Measurements from ENCODE around the gene CD226.
"Not testable (repeated sequence)": the region's sequence is repeated elsewhere in the genome, so short reads cannot be mapped to it uniquely, and the experiment has no call there.

Gene CD226

GRCh38 chr18:69876490-69876889 lies 71.2 kb downstream of the CD226 start:
- DNase-seq (ENCODE audit: extremely low read depth in 1 of 2, low read depth in 1 of 2): no peak

DNA sequence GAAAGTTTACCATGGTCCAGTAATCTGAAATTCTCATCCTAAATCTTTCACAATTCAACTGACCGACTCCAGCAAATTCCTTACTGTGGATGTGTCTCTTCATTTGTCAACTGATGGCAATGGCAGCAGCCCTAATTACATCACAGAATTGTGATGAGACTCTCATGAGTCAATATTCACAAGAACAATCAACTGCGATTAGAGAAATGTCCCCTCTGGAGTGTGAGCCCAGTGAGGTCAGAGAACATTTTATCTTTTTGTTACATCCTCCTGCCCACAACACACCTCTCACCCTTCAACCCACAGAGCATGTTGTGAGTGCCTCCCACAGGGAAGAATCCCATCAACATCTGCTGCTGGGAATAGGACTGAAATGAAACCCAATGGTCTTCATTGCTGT lies 73.6 kb downstream of the CD226 start:
- DNase-seq (ENCODE audit: extremely low read depth in 1 of 2, low read depth in 1 of 2): no peak

DNA sequence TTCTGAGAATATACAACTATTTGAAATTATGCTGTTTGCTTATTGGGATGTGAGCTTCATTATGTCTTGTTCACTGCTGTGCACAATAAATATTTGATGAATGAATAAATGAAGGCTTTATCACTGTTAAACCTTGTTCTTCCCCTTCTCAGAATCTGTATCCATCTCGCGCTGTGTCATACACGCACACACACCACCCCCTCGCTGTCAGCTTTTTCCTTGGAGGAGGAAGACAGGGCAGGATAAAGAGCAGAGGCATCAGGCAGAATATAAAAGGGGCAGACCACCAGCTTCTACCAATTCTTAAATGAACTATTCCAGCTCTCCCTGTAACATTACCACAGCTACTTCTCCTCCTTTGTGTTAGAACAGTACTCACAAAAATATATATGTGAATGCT lies 75.0 kb downstream of the CD226 start:
- DNase-seq (ENCODE audit: extremely low read depth in 1 of 2, low read depth in 1 of 2): no peak

DNA sequence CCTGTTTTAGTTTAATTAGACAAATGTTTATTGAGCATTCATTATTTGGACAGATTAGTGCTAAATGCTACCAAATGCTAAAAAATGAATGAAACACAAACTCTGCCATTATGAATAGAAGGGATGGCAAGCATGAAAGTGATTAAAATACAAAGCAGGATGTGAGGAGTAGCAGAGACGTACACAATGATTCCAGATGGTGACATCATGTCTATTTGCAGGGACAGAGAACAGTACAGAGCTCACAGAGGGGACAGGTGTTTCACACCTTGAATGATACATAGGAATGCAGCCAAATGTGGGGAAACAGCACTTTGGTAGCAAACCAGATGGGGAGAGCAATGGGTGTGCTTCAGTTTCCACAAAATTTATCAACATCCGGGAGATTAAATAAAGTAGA lies 76.3 kb downstream of the CD226 start:
- no peak for DNase-seq (ENCODE audit: extremely low read depth in 1 of 2, low read depth in 1 of 2)

- no peak for DNase-seq (ENCODE audit: extremely low read depth in 1 of 2, low read depth in 1 of 2)
Measured at GRCh38 chr18:69870736-69871135, 76.9 kb downstream of the CD226 start.

GRCh38 chr18:69866212-69866611 lies 81.5 kb downstream of the CD226 start:
- DNase-seq (ENCODE audit: extremely low read depth in 1 of 2, low read depth in 1 of 2): no peak

DNA sequence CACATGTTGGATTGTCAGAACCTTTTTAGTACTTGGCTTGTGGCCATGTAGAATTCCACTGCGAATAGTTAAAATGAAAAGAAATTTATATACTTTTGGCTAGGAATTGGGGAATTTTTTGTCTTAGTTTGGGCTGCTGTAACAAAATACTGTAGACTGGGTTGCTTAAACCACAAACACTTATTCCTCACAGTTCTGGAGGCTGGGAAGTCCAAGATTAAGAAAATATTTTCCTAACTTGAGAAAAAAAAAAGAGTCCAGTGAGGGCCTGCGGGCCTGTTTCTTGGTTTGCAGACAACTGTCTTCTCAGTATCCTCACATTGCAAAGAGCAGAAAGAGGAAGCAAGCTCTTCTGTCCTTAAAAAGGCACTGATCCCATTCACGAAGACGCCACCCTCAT lies 81.9 kb downstream of the CD226 start:
- DNase-seq (ENCODE audit: extremely low read depth in 1 of 2, low read depth in 1 of 2): no peak

- DNase-seq (ENCODE audit: extremely low read depth in 1 of 2, low read depth in 1 of 2): not testable (repeated sequence)
Measured at GRCh38 chr18:69864802-69865201, 82.9 kb downstream of the CD226 start.

- DNase-seq (ENCODE audit: extremely low read depth in 1 of 2, low read depth in 1 of 2): no peak
Measured at GRCh38 chr18:69858897-69859296, 88.8 kb downstream of the CD226 start.

GRCh38 chr18:69854455-69854854 lies 93.2 kb downstream of the CD226 start:
- no peak for DNase-seq (ENCODE audit: extremely low read depth in 1 of 2, low read depth in 1 of 2)

DNA sequence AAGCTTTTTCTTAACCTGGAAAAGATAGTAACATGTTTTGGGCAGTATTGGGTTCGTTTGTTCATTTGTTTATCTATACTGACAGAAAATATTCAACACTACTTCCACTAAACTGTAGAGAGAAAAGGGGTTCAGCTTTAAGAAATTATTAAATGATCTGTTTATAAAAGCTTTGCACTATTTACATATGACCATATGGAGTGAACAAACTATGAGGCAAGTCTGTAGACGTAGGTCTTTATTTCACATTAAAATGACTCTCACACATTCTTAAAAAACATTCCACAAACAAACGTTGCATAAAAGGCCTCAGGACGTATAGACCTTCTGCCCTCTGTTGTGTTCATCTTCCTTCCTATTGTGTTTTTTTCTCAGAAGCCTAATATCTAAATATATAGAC lies 94.6 kb downstream of the CD226 start:
- DNase-seq (ENCODE audit: extremely low read depth in 1 of 2, low read depth in 1 of 2): no peak

- DNase-seq (ENCODE audit: extremely low read depth in 1 of 2, low read depth in 1 of 2): no peak
Measured at GRCh38 chr18:69845593-69846506, 101.8 kb downstream of the CD226 start.

DNA sequence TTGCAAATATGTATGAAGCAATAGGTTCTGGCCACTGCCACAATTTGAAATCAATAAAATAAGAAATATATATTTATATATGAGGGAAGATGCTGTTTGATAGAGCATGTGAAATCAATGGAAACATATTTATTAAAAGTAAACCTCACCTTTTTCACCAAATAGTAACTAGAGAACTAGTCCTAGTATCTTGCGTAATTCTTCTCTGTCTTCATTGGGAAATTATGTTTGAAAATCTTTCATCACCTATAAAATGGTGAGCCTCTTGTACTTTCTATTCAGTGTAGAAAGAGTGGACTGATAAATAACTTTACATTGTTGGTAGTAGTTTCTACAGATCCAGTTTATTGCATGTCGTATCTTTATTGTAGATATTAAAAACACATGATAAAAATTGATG lies 103.0 kb downstream of the CD226 start:
- no peak for DNase-seq (ENCODE audit: extremely low read depth in 1 of 2, low read depth in 1 of 2)

DNA sequence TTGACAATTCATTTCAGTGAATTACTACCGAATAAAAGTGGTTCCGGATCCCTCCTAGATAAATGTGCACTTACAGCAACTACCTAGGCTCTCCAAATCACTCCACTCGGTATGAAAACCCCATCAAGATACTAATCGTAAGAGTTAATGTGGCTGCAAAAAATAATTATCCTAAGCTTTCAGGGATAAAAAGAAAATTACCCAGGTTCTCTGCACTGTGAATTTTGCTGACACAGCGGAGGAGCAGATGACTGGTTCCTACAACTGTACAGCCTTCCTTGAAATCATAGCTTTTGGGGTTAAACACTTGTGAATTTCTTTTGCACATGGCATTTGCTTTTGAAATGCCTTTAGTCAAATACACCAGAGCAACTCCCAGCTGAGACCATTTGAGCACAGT lies 104.7 kb downstream of the CD226 start:
- no peak for DNase-seq (ENCODE audit: extremely low read depth in 1 of 2, low read depth in 1 of 2)

DNA sequence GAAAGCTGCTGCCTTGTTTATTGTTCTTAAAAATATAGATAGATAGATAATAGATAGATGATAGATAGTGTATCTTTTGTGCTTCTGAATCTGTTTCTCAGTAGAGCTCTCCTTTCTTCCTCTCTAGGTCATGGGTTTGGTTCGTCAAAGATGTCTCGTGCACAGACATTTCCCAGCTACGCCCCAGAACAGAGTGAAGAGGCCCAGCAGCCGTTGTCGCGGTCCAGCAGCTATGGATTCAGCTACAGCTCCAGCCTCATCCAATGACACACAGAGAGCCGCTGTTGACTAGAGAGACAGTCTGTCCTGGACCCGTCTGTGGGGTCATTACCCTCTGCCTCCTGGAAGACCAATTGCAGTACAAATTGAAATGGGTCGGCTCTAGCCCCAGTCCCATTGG lies 106.6 kb downstream of the CD226 start:
- no peak for DNase-seq (ENCODE audit: extremely low read depth in 1 of 2, low read depth in 1 of 2)

DNA sequence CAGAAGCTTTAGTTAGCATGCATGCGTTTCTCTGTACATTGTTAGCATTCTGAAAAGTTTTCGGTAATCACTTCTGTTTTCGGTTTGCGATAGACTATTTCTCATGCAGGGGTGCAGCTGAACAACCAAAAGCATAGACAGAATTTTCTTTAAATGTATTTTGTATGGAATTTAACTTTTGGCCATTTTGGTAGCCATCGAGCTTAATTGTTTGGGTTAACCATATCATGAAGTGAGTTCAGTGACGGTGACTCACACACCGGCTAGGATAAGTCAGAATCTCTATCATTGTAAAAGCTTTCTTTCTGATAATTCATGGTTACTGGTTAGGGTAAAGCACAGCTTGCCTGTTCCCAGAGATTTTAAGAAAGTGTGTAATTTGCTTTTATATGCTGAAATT lies 107.2 kb downstream of the CD226 start:
- DNase-seq (ENCODE audit: extremely low read depth in 1 of 2, low read depth in 1 of 2): no peak

GRCh38 chr18:69840001-69840400 lies 107.7 kb downstream of the CD226 start:
- no peak for DNase-seq (ENCODE audit: extremely low read depth in 1 of 2, low read depth in 1 of 2)

GRCh38 chr18:69839497-69839896 lies 108.2 kb downstream of the CD226 start:
- no peak for DNase-seq (ENCODE audit: extremely low read depth in 1 of 2, low read depth in 1 of 2)

DNA sequence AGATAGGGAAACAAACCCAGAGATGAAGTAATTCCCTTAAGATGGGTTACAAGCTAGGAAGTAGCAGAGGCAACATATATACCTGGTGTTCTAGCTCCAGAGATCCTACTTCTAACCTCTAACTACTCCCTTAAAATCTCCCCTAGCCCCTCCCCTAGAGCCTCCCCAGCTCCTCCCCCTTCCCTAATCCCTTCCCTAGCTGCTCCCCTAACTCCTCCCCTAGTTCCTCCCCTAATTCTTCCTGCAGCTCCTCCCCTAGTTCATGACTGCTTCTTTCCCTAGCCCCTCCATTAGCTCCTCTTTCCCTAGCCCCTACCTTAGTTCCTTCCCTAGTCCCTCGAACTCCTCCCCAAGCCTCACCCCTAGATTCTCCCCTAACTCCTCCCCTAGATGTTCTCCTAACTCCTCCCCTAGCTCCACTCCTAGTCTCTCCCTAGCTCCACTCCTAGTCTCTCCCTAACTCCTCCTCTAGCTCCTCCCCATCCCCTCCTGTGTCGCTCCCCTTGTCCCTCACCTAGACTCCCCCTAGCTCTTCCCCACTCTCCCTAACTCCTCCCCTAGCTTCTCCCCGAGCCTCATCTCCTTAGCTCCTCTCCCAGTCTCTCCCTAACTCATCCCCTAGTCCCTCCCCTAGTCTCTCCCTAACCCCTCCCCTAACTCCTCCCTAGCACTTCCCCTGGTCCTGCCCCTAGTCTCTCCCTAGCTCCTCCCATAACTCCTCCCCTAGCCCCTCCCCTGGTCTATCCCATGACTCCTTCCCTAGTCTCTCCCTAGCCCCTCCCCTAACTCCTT lies 108.9 kb downstream of the CD226 start:
- no peak for DNase-seq (ENCODE audit: extremely low read depth in 1 of 2, low read depth in 1 of 2)

DNA sequence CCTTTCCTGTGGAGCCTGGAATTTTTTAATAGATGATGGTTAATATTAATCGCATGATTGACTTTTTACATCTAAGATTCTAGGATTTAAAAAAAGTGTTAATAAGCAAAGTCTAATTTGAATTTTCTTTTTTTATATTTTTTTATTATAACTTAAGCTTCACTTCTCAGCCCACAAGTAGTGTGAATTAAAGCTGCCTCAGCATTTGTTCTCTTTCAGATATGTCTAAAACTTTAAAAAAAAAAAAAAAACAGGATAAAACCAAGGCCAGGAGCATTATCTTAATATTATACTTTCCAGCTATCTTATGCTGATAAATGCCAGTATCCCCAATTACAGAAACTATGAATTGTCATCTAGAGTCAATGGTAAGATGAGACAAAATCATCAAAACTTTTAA lies 109.7 kb downstream of the CD226 start:
- DNase-seq (ENCODE audit: extremely low read depth in 1 of 2, low read depth in 1 of 2): no peak

- DNase-seq (ENCODE audit: extremely low read depth in 1 of 2, low read depth in 1 of 2): not testable (repeated sequence)
Measured at GRCh38 chr18:69834980-69835379, 112.7 kb downstream of the CD226 start.

DNA sequence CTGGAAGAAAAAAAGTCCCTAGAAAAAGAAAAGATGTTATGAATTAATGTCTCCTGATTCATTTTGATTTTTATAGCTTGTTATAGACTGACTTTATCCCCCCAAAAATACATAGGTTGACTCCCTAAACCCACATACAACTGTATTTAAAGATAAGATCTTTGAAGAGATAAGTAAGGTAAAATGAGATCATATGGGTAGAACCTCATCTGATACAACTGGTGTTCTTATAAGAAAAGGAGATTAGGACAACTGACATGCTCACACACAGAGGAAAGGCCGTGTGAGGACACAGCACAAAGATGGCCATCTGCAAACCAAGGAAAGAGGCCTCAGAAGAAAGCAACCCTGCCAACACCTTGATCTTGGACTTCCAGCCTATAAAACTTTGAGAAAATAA lies 117.5 kb downstream of the CD226 start:
- DNase-seq (ENCODE audit: extremely low read depth in 1 of 2, low read depth in 1 of 2): no peak
